Naive B cell (primary cell): ENCODE results near the gene SNCB. TPM values are rescaled to one million over a fixed set of nuclear protein-coding genes. Genes with fewer than 3 reads are reported as not detected.

Experiments used
- ATAC-seq, 2 donors: fragments of 150-1000 bp; cut with Tn5 transposase; 2 replicates each; pipeline ENCODE4 v1.10.0; 2021; ENCODE audit warnings: low read depth in 2 of 2, mild to moderate bottlenecking in 2 of 2, moderate library complexity in 2 of 2
- DNase-seq: peaks from one replicate; pipeline ENCODE4 v3.0.0; 2022
- H3K27ac Mint-ChIP-seq, 6 donors: one replicate each; pipeline ENCODE4 v1.8.0; 2020 to 2022; ENCODE audit warnings: mild to moderate bottlenecking in 6 of 6, mixed read lengths in 6 of 6, moderate library complexity in 5 of 6, inconsistent platforms in 2 of 6
- H3K27me3 Mint-ChIP-seq, 3 donors: one replicate each; pipeline ENCODE4 v1.8.0; 2021 to 2022; ENCODE audit warnings: mixed read lengths in 3 of 3, mild to moderate bottlenecking in 1 of 3
- H3K36me3 Mint-ChIP-seq, 2 donors: one replicate each; pipeline ENCODE4 v1.8.0; 2020 to 2022; ENCODE audit warnings: mixed read lengths in 2 of 2, inconsistent platforms in 1 of 2, mild to moderate bottlenecking in 1 of 2
- H3K4me1 Mint-ChIP-seq, 3 donors: one replicate each; pipeline ENCODE4 v1.8.0; 2020 to 2022; ENCODE audit warnings: mixed read lengths in 3 of 3, inconsistent platforms in 1 of 3, mild to moderate bottlenecking in 1 of 3, moderate library complexity in 1 of 3
- H3K4me3 Mint-ChIP-seq, 8 donors: one replicate each; pipeline ENCODE4 v1.8.0; 2020 to 2022; ENCODE audit warnings: mild to moderate bottlenecking in 8 of 8, mixed read lengths in 8 of 8, moderate library complexity in 8 of 8, inconsistent platforms in 2 of 8
- H3K9me3 Mint-ChIP-seq, 7 donors: one replicate each; pipeline ENCODE4 v1.8.0; 2020 to 2022; ENCODE audit warnings: mixed read lengths in 7 of 7, mild to moderate bottlenecking in 5 of 7, inconsistent platforms in 2 of 7, moderate library complexity in 1 of 7
- polyA plus RNA-seq, 6 donors: library from polyadenylated mRNA; unstranded; fragments of 300-500 nt; fragmentation: Illumina TruSeq; gene quantifications; one replicate each; pipeline ENCODE4 v1.2.3, GENCODE V29; 2021; ENCODE audit warnings: low read depth in 6 of 6

Gene SNCB
- polyA plus RNA-seq, 6 donors from 2014 or later: 0.34 to 1.1 (median 1.0) TPM; not detected in 1

- Mint-ChIP-seq H3K4me1 (peaks cover 6 to 9% (median 8%) of the 10 kb centered on the region in 3 donors), H3K27me3 (peaks cover 7 to 16% (median 9%) of the 10 kb centered on the region in 3 donors), H3K36me3 (no peaks in the 10 kb centered on the region), H3K9me3 (no peaks in the 10 kb centered on the region), H3K4me3 (no peak overlapping the region), H3K27ac (peak overlapping the region in 1 of 6 donors; percentile 37)
- ATAC-seq (peak; percentile 18 to 29), DNase-seq (no peak)
Observed at GRCh38 chr5:176577312-176578176, 52.8 kb downstream of the SNCB start.

- no peaks in the 10 kb centered on the region for H3K36me3 Mint-ChIP-seq
- H3K9me3 Mint-ChIP-seq: no peaks in the 10 kb centered on the region
- H3K4me3 Mint-ChIP-seq: no peak overlapping the region
- H3K4me1 Mint-ChIP-seq: peaks cover 6 to 9% (median 8%) of the 10 kb centered on the region in 3 donors
- DNase-seq: no peak
- no peak for ATAC-seq
- no peak overlapping the region for H3K27ac Mint-ChIP-seq
- peaks cover 9 to 23% (median 17%) of the 10 kb centered on the region in 3 donors for H3K27me3 Mint-ChIP-seq
Observed at GRCh38 chr5:176575488-176576422, 54.6 kb downstream of the SNCB start.

GRCh38 chr5:176575066-176575465 lies 55.3 kb downstream of the SNCB start:
- Mint-ChIP-seq H3K27ac (peak overlapping the region in 1 of 6 donors; percentile 7), H3K27me3 (peaks cover 9 to 23% (median 17%) of the 10 kb centered on the region in 3 donors), H3K4me3 (no peak overlapping the region), H3K36me3 (no peaks in the 10 kb centered on the region), H3K4me1 (peaks cover 6 to 9% (median 8%) of the 10 kb centered on the region in 3 donors), H3K9me3 (no peaks in the 10 kb centered on the region)
- DNase-seq: no peak
- ATAC-seq: no peak

- peaks cover 9 to 23% (median 17%) of the 10 kb centered on the region in 3 donors for H3K27me3 Mint-ChIP-seq
- DNase-seq (no peak), ATAC-seq (no peak)
- H3K4me1 Mint-ChIP-seq: peaks cover 6 to 9% (median 8%) of the 10 kb centered on the region in 3 donors
- H3K4me3 Mint-ChIP-seq: no peak overlapping the region
- no peaks in the 10 kb centered on the region for H3K36me3 Mint-ChIP-seq
- H3K27ac Mint-ChIP-seq: peak overlapping the region in 3 of 6 donors; percentile 24 to 47 (median 44)
- H3K9me3 Mint-ChIP-seq: no peaks in the 10 kb centered on the region
Observed at GRCh38 chr5:176574297-176574591, 56.1 kb downstream of the SNCB start.

- DNase-seq: peak; percentile 70
- Mint-ChIP-seq H3K9me3 (no peaks in the 10 kb centered on the region), H3K4me1 (peaks cover 6 to 9% (median 8%) of the 10 kb centered on the region in 3 donors), H3K27me3 (peaks cover 9 to 23% (median 17%) of the 10 kb centered on the region in 3 donors), H3K4me3 (no peak overlapping the region), H3K27ac (peak overlapping the region in 2 of 6 donors; percentile 44 to 47), H3K36me3 (no peaks in the 10 kb centered on the region)
- ATAC-seq: peak; percentile 83 to 92
Observed at GRCh38 chr5:176573564-176574296, 56.6 kb downstream of the SNCB start.

Other genes with a start within 250 kb of the SNCB start
- gene NOP16, start 241.9 kb downstream of the SNCB start, polyA plus RNA-seq: 10 to 100 TPM; 15.9 to 39.6 (median 26.5) TPM
- 100 to 1,000 TPM; 137 to 220 (median 172) TPM for gene HIGD2A, start 241.8 kb downstream of the SNCB start, polyA plus RNA-seq
- 10 to 100 TPM; 42.3 to 64.4 (median 55.2) TPM for gene CLTB, start 214.0 kb downstream of the SNCB start, polyA plus RNA-seq
- 10 to 100 TPM; 11.0 to 16.3 (median 13.3) TPM for gene FAF2, start 182.1 kb downstream of the SNCB start, polyA plus RNA-seq
- gene RNF44, start 93.1 kb downstream of the SNCB start, polyA plus RNA-seq: 1 to 10 TPM in 5 of 6 donors, under 1 TPM in 1; 0.38 to 6.1 (median 2.9) TPM
- not detected for gene CDHR2, start 81.2 kb downstream of the SNCB start, polyA plus RNA-seq
- gene GPRIN1, start 20.4 kb downstream of the SNCB start, polyA plus RNA-seq: under 1 TPM in 5 of 6 donors, not detected in 1; 0.08 to 0.65 (median 0.16) TPM
- gene EIF4E1B, start 141 bp upstream of the SNCB start, polyA plus RNA-seq: not detected
- 10 to 100 TPM; 11.9 to 22.8 (median 18.5) TPM for gene TSPAN17, start 16.9 kb upstream of the SNCB start, polyA plus RNA-seq
- gene UNC5A, start 180.0 kb upstream of the SNCB start, polyA plus RNA-seq: not detected